MCF 10A (cell line): ENCODE data around the gene EVA1A. TPM values are rescaled to one million over a fixed set of nuclear protein-coding genes. Genes with fewer than 3 reads are reported as not detected.

Experiments used
- BruUV-seq: library from RNA; stranded (reverse); fragments of 400-500 nt; replicated peaks from 2 replicates; lab custom pipeline; 2021; lab: Mats Ljungman, UMichigan
- CTCF ChIA-PET: fragments of 300-600 bp; sonication (Branson Sonifier 250); formaldehyde crosslinking; extraction: SDS; loops from one replicate; lab custom pipeline; 2021; ENCODE audit warnings: antibody characterized with exemption, inconsistent platforms; lab: Yijun Ruan, JAX
- POLR2A ChIA-PET: fragments of 300-600, 350-650 bp; sonication (Branson Sonifier 250); formaldehyde crosslinking; extraction: SDS; loops from one replicate; lab custom pipeline; 2020; ENCODE audit warnings: antibody characterized with exemption, inconsistent platforms; lab: Yijun Ruan, JAX
- DNase-seq: peaks from one replicate; pipeline ENCODE4 v3.0.0-alpha.2; 2018; ENCODE audit not compliant: unreplicated experiment
- H3K27ac Mint-ChIP-seq: one replicate; pipeline ENCODE4 v1.8.0; 2022; ENCODE audit warnings: mild to moderate bottlenecking, low read depth, mixed read lengths; ENCODE audit not compliant: unreplicated experiment
- H3K27me3 Mint-ChIP-seq: one replicate; pipeline ENCODE4 v1.8.0; 2022; ENCODE audit warnings: mixed read lengths; ENCODE audit not compliant: insufficient read depth, unreplicated experiment
- H3K36me3 Mint-ChIP-seq: one replicate; pipeline ENCODE4 v1.8.0; 2022; ENCODE audit warnings: mild to moderate bottlenecking, moderate library complexity, mixed read lengths; ENCODE audit not compliant: insufficient read depth, unreplicated experiment
- H3K4me1 Mint-ChIP-seq: one replicate; pipeline ENCODE4 v1.8.0; 2022; ENCODE audit warnings: mixed read lengths; ENCODE audit not compliant: insufficient read depth, unreplicated experiment
- H3K4me3 Mint-ChIP-seq: one replicate; pipeline ENCODE4 v1.8.0; 2022; ENCODE audit warnings: mild to moderate bottlenecking, moderate library complexity, mixed read lengths; ENCODE audit not compliant: unreplicated experiment
- H3K9me3 Mint-ChIP-seq: one replicate; pipeline ENCODE4 v1.8.0; 2022; ENCODE audit warnings: mixed read lengths; ENCODE audit not compliant: unreplicated experiment
- intact Hi-C: fragments of 100-400 bp; cut with micrococcal nuclease; formaldehyde crosslinking; loops from 2 replicates; pipeline ENCODE4 v1.14.1; 2022
- total RNA-seq: library from RNA; stranded (reverse); gene quantifications from 2 replicates; pipeline ENCODE4 v1.2.3, GENCODE V29; 2022
- TF ChIP-seq, protein P1 (sequence below): fragments of 200-600 bp; IDR thresholded peaks from one replicate; pipeline ENCODE4 v1.8.0; 2022; ENCODE audit warnings: antibody characterized with exemption, mild to moderate bottlenecking; ENCODE audit not compliant: unreplicated experiment

Gene EVA1A
- total RNA-seq, 1 experiment from 2014 or later = 14.4 TPM

DNA sequence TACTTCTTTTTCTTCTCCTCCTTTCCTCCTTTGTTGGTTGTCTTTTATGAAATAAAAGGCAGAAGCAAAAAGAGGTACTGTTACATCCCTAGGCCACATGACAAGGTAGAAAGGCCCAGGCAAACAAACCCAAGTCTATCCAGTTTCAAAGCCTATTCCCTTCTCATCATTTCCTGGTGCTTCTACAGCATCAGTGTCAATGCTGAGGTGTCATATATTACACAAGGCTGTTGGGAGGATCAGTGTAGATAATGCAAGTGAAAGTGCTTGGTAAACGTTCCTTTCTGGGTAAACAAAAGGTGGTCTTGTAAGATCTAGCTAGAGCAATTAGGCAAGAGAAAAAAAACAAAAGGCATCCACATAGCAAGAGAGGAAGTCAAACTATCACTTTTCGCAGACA is 64.9 kb downstream of the EVA1A start:
- DNase-seq = no peak
- no TSS peak for BruUV-seq
- H3K36me3 Mint-ChIP-seq = peaks cover 8% of the 10 kb centered on the region
- no peak overlapping the region for H3K27ac Mint-ChIP-seq
- intact Hi-C loops = no loop called here
- ChIA-PET POLR2A (no interaction called here), CTCF (no interaction called here)
- H3K27me3 Mint-ChIP-seq = no peaks in the 10 kb centered on the region
- H3K4me1 Mint-ChIP-seq = peaks cover 5% of the 10 kb centered on the region
- H3K4me3 Mint-ChIP-seq = no peak overlapping the region
- no peaks in the 10 kb centered on the region for H3K9me3 Mint-ChIP-seq
- TF ChIP-seq, protein P1, sequence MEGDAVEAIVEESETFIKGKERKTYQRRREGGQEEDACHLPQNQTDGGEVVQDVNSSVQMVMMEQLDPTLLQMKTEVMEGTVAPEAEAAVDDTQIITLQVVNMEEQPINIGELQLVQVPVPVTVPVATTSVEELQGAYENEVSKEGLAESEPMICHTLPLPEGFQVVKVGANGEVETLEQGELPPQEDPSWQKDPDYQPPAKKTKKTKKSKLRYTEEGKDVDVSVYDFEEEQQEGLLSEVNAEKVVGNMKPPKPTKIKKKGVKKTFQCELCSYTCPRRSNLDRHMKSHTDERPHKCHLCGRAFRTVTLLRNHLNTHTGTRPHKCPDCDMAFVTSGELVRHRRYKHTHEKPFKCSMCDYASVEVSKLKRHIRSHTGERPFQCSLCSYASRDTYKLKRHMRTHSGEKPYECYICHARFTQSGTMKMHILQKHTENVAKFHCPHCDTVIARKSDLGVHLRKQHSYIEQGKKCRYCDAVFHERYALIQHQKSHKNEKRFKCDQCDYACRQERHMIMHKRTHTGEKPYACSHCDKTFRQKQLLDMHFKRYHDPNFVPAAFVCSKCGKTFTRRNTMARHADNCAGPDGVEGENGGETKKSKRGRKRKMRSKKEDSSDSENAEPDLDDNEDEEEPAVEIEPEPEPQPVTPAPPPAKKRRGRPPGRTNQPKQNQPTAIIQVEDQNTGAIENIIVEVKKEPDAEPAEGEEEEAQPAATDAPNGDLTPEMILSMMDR = no peak

DNA sequence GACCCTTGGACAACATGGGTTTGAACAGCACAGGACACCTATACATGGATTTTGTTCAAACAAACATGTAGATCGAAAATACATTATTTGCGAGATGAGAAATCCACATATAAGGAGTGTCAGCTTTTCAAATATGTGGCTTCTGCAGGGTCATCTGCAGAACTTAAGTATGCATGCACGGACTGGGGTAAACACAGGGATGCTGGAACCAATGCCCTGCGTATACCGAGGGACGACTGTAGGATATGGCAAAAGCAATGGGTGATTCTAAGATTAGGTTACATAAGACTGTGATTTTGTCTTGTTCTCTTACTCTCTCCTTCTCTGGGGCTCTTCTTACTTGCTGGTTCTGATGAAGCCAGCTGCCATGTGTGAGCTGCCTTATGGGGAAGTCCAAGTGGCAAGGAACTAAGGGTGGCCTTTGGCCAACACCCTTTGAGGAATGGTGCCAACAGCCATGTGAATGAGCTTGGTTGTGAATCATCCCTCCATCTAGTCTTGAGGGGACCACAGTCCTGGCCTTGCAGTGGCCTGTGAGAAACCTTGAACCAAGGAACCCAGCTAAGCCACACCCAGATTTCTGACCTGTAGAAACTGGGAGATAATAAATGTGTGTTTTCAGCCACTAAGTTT is 66.5 kb downstream of the EVA1A start:
- peak; percentile 6 for DNase-seq
- Mint-ChIP-seq H3K9me3 (no peaks in the 10 kb centered on the region), H3K27me3 (no peaks in the 10 kb centered on the region), H3K4me3 (no peak overlapping the region), H3K27ac (no peak overlapping the region), H3K4me1 (no peaks in the 10 kb centered on the region), H3K36me3 (peaks cover 8% of the 10 kb centered on the region)
- POLR2A ChIA-PET = interaction anchor here (0.6 kb wide), 1 partner anchor 1436 kb away, joined by 3 read pairs; no protein-coding TSS in a partner anchor
- CTCF ChIA-PET = interaction anchor here (0.6 to 1.4 kb wide), 4 partner anchors 28 to 115 kb away, joined by 3 to 7 read pairs (median 4); no protein-coding TSS in a partner anchor
- intact Hi-C loops = no loop called here
- TF ChIP-seq, protein P1 = no peak
- BruUV-seq = no TSS peak

DNA sequence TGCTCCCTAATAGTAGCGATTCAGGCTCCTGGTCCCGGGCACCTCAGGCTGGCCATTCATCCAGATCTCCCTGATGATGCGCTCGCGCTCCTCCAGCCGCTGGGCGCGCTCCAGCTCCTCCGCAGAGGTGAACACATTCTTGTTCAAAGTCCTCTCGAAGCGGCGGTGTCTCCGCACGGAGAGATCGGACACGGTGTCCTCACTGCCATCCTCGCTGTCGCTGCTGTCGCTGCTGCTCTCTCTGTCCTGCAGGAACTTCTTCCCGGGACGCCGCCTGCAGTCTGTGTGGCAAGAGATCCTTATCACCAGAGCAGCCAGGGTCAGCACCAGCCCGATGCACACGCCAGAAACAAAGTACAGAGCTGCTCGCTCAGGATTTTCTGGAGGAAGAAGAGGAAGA is 67.5 kb downstream of the EVA1A start:
- H3K36me3 Mint-ChIP-seq = peaks cover 8% of the 10 kb centered on the region
- BruUV-seq = no TSS peak
- H3K4me3 Mint-ChIP-seq = no peak overlapping the region
- no peaks in the 10 kb centered on the region for H3K4me1 Mint-ChIP-seq
- H3K9me3 Mint-ChIP-seq = no peaks in the 10 kb centered on the region
- TF ChIP-seq, protein P1 = no peak
- CTCF ChIA-PET = interaction anchor here (1.2 to 1.4 kb wide), 2 partner anchors 27 to 116 kb away, joined by 3 to 6 read pairs; no protein-coding TSS in a partner anchor
- POLR2A ChIA-PET = no interaction called here
- DNase-seq = no peak
- H3K27ac Mint-ChIP-seq = no peak overlapping the region
- intact Hi-C loops = no loop called here
- H3K27me3 Mint-ChIP-seq = no peaks in the 10 kb centered on the region

DNA sequence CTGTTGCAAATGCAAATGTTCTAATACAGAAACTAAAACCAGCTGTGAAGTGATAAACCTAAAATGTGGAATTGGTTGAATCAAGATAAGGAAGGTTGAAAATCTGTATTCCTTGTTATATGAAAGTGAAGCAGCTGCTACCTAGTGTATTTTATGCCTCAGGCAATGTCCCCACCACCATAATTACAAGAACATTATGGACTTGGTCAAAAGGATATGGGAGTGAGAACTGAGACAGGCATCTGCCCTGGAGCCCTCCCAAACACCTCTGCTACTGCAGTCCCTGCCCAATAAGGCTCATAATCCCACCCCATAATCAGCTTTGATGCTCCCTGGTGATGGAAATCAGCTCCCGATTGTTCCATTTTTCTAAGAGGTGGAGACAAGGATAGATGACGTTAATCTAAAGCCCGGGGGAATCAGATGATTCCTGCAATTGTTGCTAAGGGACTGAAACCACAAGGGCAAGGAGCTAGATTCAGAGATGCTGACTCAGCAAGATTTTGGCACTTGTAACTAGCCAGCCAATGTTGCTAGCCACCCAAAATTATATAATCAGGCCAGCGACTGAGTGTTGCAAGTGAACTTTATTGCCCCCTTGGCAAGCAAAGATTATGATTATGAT is 69.5 kb downstream of the EVA1A start:
- CTCF ChIA-PET = interaction anchor here (0.9 kb wide), 1 partner anchor 69 kb away, joined by 3 read pairs; the partner anchor contains the start of gene EVA1A
- Mint-ChIP-seq H3K27ac (no peak overlapping the region), H3K36me3 (peaks cover 8% of the 10 kb centered on the region)

More for the DNA sequence above, 69.5 kb downstream of the EVA1A start:
- H3K4me3 Mint-ChIP-seq = no peak overlapping the region
- H3K4me1 Mint-ChIP-seq = no peaks in the 10 kb centered on the region
- intact Hi-C loops = no loop called here
- no TSS peak for BruUV-seq
- no peak for DNase-seq
- H3K27me3 Mint-ChIP-seq = no peaks in the 10 kb centered on the region
- TF ChIP-seq, protein P1 = no peak
- H3K9me3 Mint-ChIP-seq = peaks cover 9% of the 10 kb centered on the region
- POLR2A ChIA-PET = interaction anchor here (0.6 kb wide), 1 partner anchor 124 kb away, joined by 3 read pairs; no protein-coding TSS in a partner anchor
